Fibroblast of lung (primary cell): ENCODE data around the gene ZBTB26. TPM values are rescaled to one million over a fixed set of nuclear protein-coding genes. Genes with fewer than 3 reads are reported as not detected.

Experiments used
- DNase-seq, 2 donors: peaks; one replicate each; pipeline versions ENCODE4 v3.0.0 to v3.0.0-alpha.2; 2010; ENCODE audit warnings: low read depth in 2 of 2
- H2AFZ ChIP-seq: 2 replicates; pipeline ENCODE4 v1.5.1; 2012; ENCODE audit warnings: low read length, control low read depth, inconsistent platforms
- H3K27ac ChIP-seq: 2 replicates; pipeline ENCODE4 v1.5.1; 2011; ENCODE audit warnings: low read length, control low read depth; ENCODE audit not compliant: insufficient read depth
- H3K27me3 ChIP-seq: 2 replicates; pipeline ENCODE4 v1.5.1; 2011; ENCODE audit warnings: mild to moderate bottlenecking, low read length; ENCODE audit not compliant: control insufficient read depth, insufficient read depth
- H3K36me3 ChIP-seq: 2 replicates; pipeline ENCODE4 v1.5.1; 2011; ENCODE audit warnings: low read length; ENCODE audit not compliant: control insufficient read depth, insufficient read depth
- H3K4me1 ChIP-seq: 2 replicates; pipeline ENCODE4 v1.5.1; 2011; ENCODE audit warnings: low read length; ENCODE audit not compliant: control insufficient read depth, insufficient read depth; ENCODE audit errors: extremely low read depth
- H3K4me2 ChIP-seq: 2 replicates; pipeline ENCODE4 v1.5.1; 2011; ENCODE audit warnings: low read length, control low read depth; ENCODE audit not compliant: insufficient read depth; ENCODE audit errors: extremely low read depth
- H3K4me3 ChIP-seq, 4 experiments: fragments of 200-600 bp in 1 of 4; sonication (generic) in 1 of 4; replicated peaks in 1 of 4; 2 replicates each; pipeline ENCODE4 v1.5.1; 2011 to 2016; ENCODE audit warnings: low read length in 4 of 4, low read depth in 3 of 4, mild to moderate bottlenecking in 3 of 4, control low read depth in 2 of 4, inconsistent platforms in 1 of 4, mixed read lengths in 1 of 4; ENCODE audit not compliant: insufficient read depth in 1 of 4; ENCODE audit errors: control extremely low read depth in 1 of 4
- H3K79me2 ChIP-seq: 2 replicates; pipeline ENCODE4 v1.5.1; 2012; ENCODE audit warnings: mild to moderate bottlenecking, low read length, inconsistent platforms; ENCODE audit not compliant: control insufficient read depth, insufficient read depth
- H3K9ac ChIP-seq: 2 replicates; pipeline ENCODE4 v1.5.1; 2011; ENCODE audit warnings: mild to moderate bottlenecking, low read length, control low read depth; ENCODE audit not compliant: insufficient read depth
- H3K9me3 ChIP-seq: 2 replicates; pipeline ENCODE4 v1.5.1; 2012; ENCODE audit warnings: low read depth, low read length; ENCODE audit not compliant: control insufficient read depth, insufficient read depth
- H4K20me1 ChIP-seq: 2 replicates; pipeline ENCODE4 v1.5.1; 2011; ENCODE audit warnings: low read length; ENCODE audit not compliant: control insufficient read depth, insufficient read depth; ENCODE audit errors: extremely low read depth
- CTCF ChIP-seq, 2 donors: IDR thresholded peaks in 1 of 2; conservative IDR thresholded peaks in 1 of 2; 1 replicate in 1 of 2; 2 replicates in 1 of 2; pipeline ENCODE4 v1.5.1; 2011 to 2012; ENCODE audit warnings: low read length in 2 of 2, control low read depth in 1 of 2, inconsistent platforms in 1 of 2, low read depth in 1 of 2, mild to moderate bottlenecking in 1 of 2
- EZH2 ChIP-seq: IDR thresholded peaks from 2 replicates; pipeline ENCODE4 v1.5.1; 2012; ENCODE audit warnings: low read length, control low read depth, mild to moderate bottlenecking; ENCODE audit errors: missing control alignments
- polyA plus RNA-seq, 2 donors: library from polyadenylated mRNA; depleted of rRNA in 1 of 2; stranded (reverse) in 1 of 2; unstranded in 1 of 2; fragments of >200 nt; gene quantifications; 2 replicates each; pipeline ENCODE4 v1.2.1, GENCODE V29; 2011 to 2012; ENCODE audit warnings: missing spikeins in 1 of 2
- total RNA-seq: library from RNA; depleted of rRNA; stranded (reverse); fragments of >200 nt; gene quantifications from 2 replicates; pipeline ENCODE4 v1.2.1, GENCODE V29; 2014

Gene ZBTB26
- total and polyA plus RNA-seq, 2 donors (not counting 1 experiment from before 2014, with no cell fraction given) = 5.6 to 7.9 TPM

- H3K27me3 ChIP-seq = no peaks in the 10 kb centered on the region
- H3K9ac ChIP-seq = peak overlapping the region; percentile 90
- TF ChIP-seq EZH2 = no peak
- TF ChIP-seq CTCF (conservative IDR thresholded peaks at IDR 0.05 in 1 of 2, IDR thresholded peaks at IDR 0.05 in 1 of 2; ENCODE audit: low read depth in 1 of 2, low read length in 2 of 2) = no peak
- no peaks in the 10 kb centered on the region for H3K36me3 ChIP-seq
- DNase-seq = peak; percentile 50 to 74
- peaks cover 3% of the 10 kb centered on the region for H4K20me1 ChIP-seq
- H3K4me3 ChIP-seq = peak overlapping the region; percentile 83 to 98 (median 92)
- peaks cover 54% of the 10 kb centered on the region for H3K79me2 ChIP-seq
- H3K27ac ChIP-seq = peak overlapping the region; percentile 82
- H3K4me2 ChIP-seq = peak overlapping the region; percentile 85
- no peaks in the 10 kb centered on the region for H3K9me3 ChIP-seq
- H3K4me1 ChIP-seq = no peaks in the 10 kb centered on the region
- no peak overlapping the region for H2AFZ ChIP-seq
Observed at GRCh38 chr9:122941582-122942234, 10.4 kb upstream of the ZBTB26 start.

GRCh38 chr9:122940749-122941581, 9.7 kb upstream of the ZBTB26 start, which contains the start of gene RABGAP1:
TSS of gene RABGAP1 (plus strand) at chr9:122941020. CDS start at chr9:122957060, 16,040 bp downstream.
- no peaks in the 10 kb centered on the region for H3K4me1 ChIP-seq
- H3K9me3 ChIP-seq = no peaks in the 10 kb centered on the region
- peak within 1 kb of the TSS; percentile 90 for H3K9ac ChIP-seq
- peak within 1 kb of the TSS; percentile 88 for H2AFZ ChIP-seq
- H3K4me3 ChIP-seq = peak within 1 kb of the TSS; percentile 83 to 98 (median 92)
- H3K4me2 ChIP-seq = peak within 1 kb of the TSS; percentile 85
- peak within 1 kb of the TSS; percentile 82 for H3K27ac ChIP-seq
- peak; percentile 96 to 98 for DNase-seq
- H3K36me3 ChIP-seq = no peaks in the 10 kb centered on the region
- TF ChIP-seq EZH2 (no peak), CTCF (conservative IDR thresholded peaks at IDR 0.05 in 1 of 2, IDR thresholded peaks at IDR 0.05 in 1 of 2; ENCODE audit: low read depth in 1 of 2, low read length in 2 of 2) (no peak)
- H3K79me2 ChIP-seq = peaks cover 47% of the 10 kb centered on the region
- H3K27me3 ChIP-seq = no peaks in the 10 kb centered on the region
- H4K20me1 ChIP-seq = no peaks in the 10 kb centered on the region

- Histone ChIP-seq H3K79me2 (peaks cover 44% of the 10 kb centered on the region), H2AFZ (peak overlapping the region; percentile 88), H4K20me1 (no peaks in the 10 kb centered on the region), H3K27me3 (no peaks in the 10 kb centered on the region), H3K9ac (no peak overlapping the region), H3K36me3 (no peaks in the 10 kb centered on the region), H3K4me3 (peak overlapping the region in 2 of 4 experiments; percentile 46 to 60), H3K9me3 (no peaks in the 10 kb centered on the region), H3K4me2 (peak overlapping the region; percentile 51), H3K27ac (no peak overlapping the region), H3K4me1 (no peaks in the 10 kb centered on the region)
- no peak for DNase-seq
- no peak for TF ChIP-seq EZH2
- no peak for TF ChIP-seq CTCF (conservative IDR thresholded peaks at IDR 0.05 in 1 of 2, IDR thresholded peaks at IDR 0.05 in 1 of 2; ENCODE audit: low read depth in 1 of 2, low read length in 2 of 2)
Observed at GRCh38 chr9:122940454-122940748, 9.1 kb upstream of the ZBTB26 start.
